ENCODE results near the gene ROBO1. TPM values are rescaled to one million over a fixed set of nuclear protein-coding genes. Genes with fewer than 3 reads are reported as not detected.
"Not testable (repeated sequence)": the region's sequence is repeated elsewhere in the genome, so short reads cannot be mapped to it uniquely, and the experiment has no call there.

Gene ROBO1
- polyA plus RNA-seq (2013, experiment 1 of 2; ENCODE audit: insufficient read length), result 41.2 TPM
- 55.2 TPM for polyA plus RNA-seq (2013, experiment 2 of 2; ENCODE audit: insufficient read length)

GRCh38 chr3:79767905-79768267, at the start of gene ROBO1:
Gene ROBO1, minus strand, starts transcription at chr3:79767998.
- DNase-seq, result peak; percentile 3

- no peak for DNase-seq
Measured at GRCh38 chr3:79817224-79817623, 49.4 kb upstream of the ROBO1 start.

- DNase-seq, result no peak
Measured at GRCh38 chr3:79815478-79815877, 47.7 kb upstream of the ROBO1 start.

GRCh38 chr3:79810581-79810980, 42.8 kb upstream of the ROBO1 start:
- DNase-seq, result no peak

- no peak for DNase-seq
Measured at GRCh38 chr3:79810092-79810491, 42.3 kb upstream of the ROBO1 start.

- no peak for DNase-seq
Measured at GRCh38 chr3:79809106-79809505, 41.3 kb upstream of the ROBO1 start.

- no peak for DNase-seq
Measured at GRCh38 chr3:79808515-79808914, 40.7 kb upstream of the ROBO1 start.

- DNase-seq, result not testable (repeated sequence)
Measured at GRCh38 chr3:79790177-79790576, 22.4 kb upstream of the ROBO1 start.

- DNase-seq, result no peak
Measured at GRCh38 chr3:79773291-79773690, 5.5 kb upstream of the ROBO1 start.

- no peak for DNase-seq
Measured at GRCh38 chr3:79769229-79769628, 1.4 kb upstream of the ROBO1 start.

GRCh38 chr3:79767194-79767904, 449 bp downstream of the ROBO1 start:
- peak; percentile 5 for DNase-seq

GRCh38 chr3:79766496-79767193, 1.2 kb downstream of the ROBO1 start:
- DNase-seq, result peak; percentile 7

GRCh38 chr3:79765911-79766310, 1.9 kb downstream of the ROBO1 start:
- DNase-seq, result no peak

- no peak for DNase-seq
Measured at GRCh38 chr3:79761441-79761840, 6.4 kb downstream of the ROBO1 start.

GRCh38 chr3:79751703-79752102, 16.1 kb downstream of the ROBO1 start:
- no peak for DNase-seq

GRCh38 chr3:79737530-79737929, 30.3 kb downstream of the ROBO1 start:
- DNase-seq, result no peak

GRCh38 chr3:79729096-79729495, 38.7 kb downstream of the ROBO1 start:
- DNase-seq, result peak; percentile 64

GRCh38 chr3:79726786-79727185, 41.0 kb downstream of the ROBO1 start:
- DNase-seq, result no peak

GRCh38 chr3:79724206-79724605, 43.6 kb downstream of the ROBO1 start:
- no peak for DNase-seq

GRCh38 chr3:79690072-79690471, 77.7 kb downstream of the ROBO1 start:
- DNase-seq, result no peak

- no peak for DNase-seq
Measured at GRCh38 chr3:79685108-79685507, 82.7 kb downstream of the ROBO1 start.

- DNase-seq, result no peak
Measured at GRCh38 chr3:79684041-79684440, 83.8 kb downstream of the ROBO1 start.

- DNase-seq, result no peak
Measured at GRCh38 chr3:79672731-79673130, 95.1 kb downstream of the ROBO1 start.

- DNase-seq, result no peak
Measured at GRCh38 chr3:79672075-79672474, 95.7 kb downstream of the ROBO1 start.

Data from fibroblast of skin of scalp (primary cell).